ENCODE data around the gene COL7A1.

DNA sequence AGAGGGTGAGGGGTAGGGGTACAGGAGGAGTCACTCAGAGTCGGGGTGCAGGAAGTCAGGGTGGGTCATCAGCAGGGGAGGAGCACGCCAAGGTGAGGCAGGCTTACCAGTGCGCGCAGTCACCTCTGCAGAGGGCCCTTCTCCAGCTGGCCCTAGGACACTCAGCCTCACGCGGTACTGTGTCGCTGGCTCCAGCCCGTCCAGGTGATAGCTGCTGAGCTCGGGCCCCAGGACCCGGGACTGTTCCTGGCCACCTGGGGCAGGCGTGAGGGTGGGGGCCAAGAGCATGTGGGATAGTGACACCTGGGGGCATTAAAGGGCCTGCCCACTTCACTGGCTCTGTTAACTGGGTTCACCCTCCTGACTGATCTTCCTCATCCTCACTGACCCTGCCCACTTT is 7.4 kb downstream of the COL7A1 start:
- TF ChIP-seq, protein P1, sequence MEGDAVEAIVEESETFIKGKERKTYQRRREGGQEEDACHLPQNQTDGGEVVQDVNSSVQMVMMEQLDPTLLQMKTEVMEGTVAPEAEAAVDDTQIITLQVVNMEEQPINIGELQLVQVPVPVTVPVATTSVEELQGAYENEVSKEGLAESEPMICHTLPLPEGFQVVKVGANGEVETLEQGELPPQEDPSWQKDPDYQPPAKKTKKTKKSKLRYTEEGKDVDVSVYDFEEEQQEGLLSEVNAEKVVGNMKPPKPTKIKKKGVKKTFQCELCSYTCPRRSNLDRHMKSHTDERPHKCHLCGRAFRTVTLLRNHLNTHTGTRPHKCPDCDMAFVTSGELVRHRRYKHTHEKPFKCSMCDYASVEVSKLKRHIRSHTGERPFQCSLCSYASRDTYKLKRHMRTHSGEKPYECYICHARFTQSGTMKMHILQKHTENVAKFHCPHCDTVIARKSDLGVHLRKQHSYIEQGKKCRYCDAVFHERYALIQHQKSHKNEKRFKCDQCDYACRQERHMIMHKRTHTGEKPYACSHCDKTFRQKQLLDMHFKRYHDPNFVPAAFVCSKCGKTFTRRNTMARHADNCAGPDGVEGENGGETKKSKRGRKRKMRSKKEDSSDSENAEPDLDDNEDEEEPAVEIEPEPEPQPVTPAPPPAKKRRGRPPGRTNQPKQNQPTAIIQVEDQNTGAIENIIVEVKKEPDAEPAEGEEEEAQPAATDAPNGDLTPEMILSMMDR (IDR thresholded peaks at IDR 0.05): no peak
- no peak for TF ChIP-seq POLR2A (IDR thresholded peaks at IDR 0.05)

Data from uterus (tissue), 2 donors.